ENCODE data around the gene ANKRD52.

Gene ANKRD52

GRCh38 chr12:56237552-56237951, 20.6 kb downstream of the ANKRD52 start:
- no peak for DNase-seq

GRCh38 chr12:56236985-56237384, 21.2 kb downstream of the ANKRD52 start:
- DNase-seq = no peak

- DNase-seq = no peak
These were observed 22.1 kb downstream of the ANKRD52 start for GRCh38 chr12:56236091-56236490.

- DNase-seq = no peak
These were observed 23.3 kb downstream of the ANKRD52 start for GRCh38 chr12:56234746-56235436.

- no peak for DNase-seq
These were observed 27.0 kb downstream of the ANKRD52 start for GRCh38 chr12:56231184-56231582.

GRCh38 chr12:56230432-56231183, 27.6 kb downstream of the ANKRD52 start:
- no peak for DNase-seq

- DNase-seq = no peak
These were observed 28.2 kb downstream of the ANKRD52 start, which contains the start of gene SLC39A5 for GRCh38 chr12:56229916-56230431. Gene SLC39A5, plus strand, starts transcription at chr12:56230051. Its CDS starts 1,224 bp downstream, at chr12:56231275.

GRCh38 chr12:56229082-56229481, 29.1 kb downstream of the ANKRD52 start:
- DNase-seq = no peak

- peak; percentile 39 for DNase-seq
These were observed 33.2 kb downstream of the ANKRD52 start for GRCh38 chr12:56224954-56225353.

- DNase-seq = peak; percentile 99
These were observed 34.0 kb downstream of the ANKRD52 start, which contains the start of gene NABP2 for GRCh38 chr12:56224102-56224701. Gene NABP2, plus strand, starts transcription at chr12:56224342. Its CDS starts 515 bp downstream, at chr12:56224857.

- peak; percentile 24 for DNase-seq
These were observed 34.5 kb downstream of the ANKRD52 start for GRCh38 chr12:56223571-56224101.

- DNase-seq = no peak
These were observed 35.7 kb downstream of the ANKRD52 start for GRCh38 chr12:56222531-56222895.

- peak; percentile 98 for DNase-seq
These were observed 36.2 kb downstream of the ANKRD52 start, which contains the start of gene RNF41 for GRCh38 chr12:56221757-56222530. Gene RNF41, minus strand, starts transcription at chr12:56221922. Its CDS starts 7,875 bp downstream, at chr12:56214047.

- DNase-seq = peak; percentile 48
These were observed 36.9 kb downstream of the ANKRD52 start for GRCh38 chr12:56221232-56221756.

GRCh38 chr12:56220611-56221231, 37.5 kb downstream of the ANKRD52 start:
- peak; percentile 86 for DNase-seq

GRCh38 chr12:56219840-56220239, 38.3 kb downstream of the ANKRD52 start:
- no peak for DNase-seq

GRCh38 chr12:56216461-56216860, 41.7 kb downstream of the ANKRD52 start:
- no peak for DNase-seq

- no peak for DNase-seq
These were observed 44.3 kb downstream of the ANKRD52 start for GRCh38 chr12:56213878-56214277.

- no peak for DNase-seq
These were observed 45.8 kb downstream of the ANKRD52 start for GRCh38 chr12:56212361-56212760.

- DNase-seq = no peak
These were observed 50.2 kb downstream of the ANKRD52 start for GRCh38 chr12:56208006-56208405.

- peak; percentile 76 for DNase-seq
These were observed 51.6 kb downstream of the ANKRD52 start for GRCh38 chr12:56206452-56207166.

Data from hematopoietic multipotent progenitor cell treated with erythropoietin and hydrocortisone succinate and interleukin-3 and kit ligand, for 4 days (in vitro differentiated cells).